NB4 (cell line): ENCODE data around the gene EEF1A2.

Experiments
- MYC ChIP-seq: IDR thresholded peaks from 2 replicates; pipeline ENCODE4 v1.6.1; 2011; ENCODE audit warnings: low read depth, low read length
- POLR2A ChIP-seq: IDR thresholded peaks from 2 replicates; pipeline ENCODE4 v1.6.1; 2011; ENCODE audit warnings: mild to moderate bottlenecking; ENCODE audit not compliant: insufficient read length; ENCODE audit errors: extremely low read depth
- TF ChIP-seq, protein P1 (sequence below): IDR thresholded peaks from one replicate; pipeline ENCODE4 v1.5.1; 2012; ENCODE audit warnings: low read depth, low read length

- TF ChIP-seq, protein P1, sequence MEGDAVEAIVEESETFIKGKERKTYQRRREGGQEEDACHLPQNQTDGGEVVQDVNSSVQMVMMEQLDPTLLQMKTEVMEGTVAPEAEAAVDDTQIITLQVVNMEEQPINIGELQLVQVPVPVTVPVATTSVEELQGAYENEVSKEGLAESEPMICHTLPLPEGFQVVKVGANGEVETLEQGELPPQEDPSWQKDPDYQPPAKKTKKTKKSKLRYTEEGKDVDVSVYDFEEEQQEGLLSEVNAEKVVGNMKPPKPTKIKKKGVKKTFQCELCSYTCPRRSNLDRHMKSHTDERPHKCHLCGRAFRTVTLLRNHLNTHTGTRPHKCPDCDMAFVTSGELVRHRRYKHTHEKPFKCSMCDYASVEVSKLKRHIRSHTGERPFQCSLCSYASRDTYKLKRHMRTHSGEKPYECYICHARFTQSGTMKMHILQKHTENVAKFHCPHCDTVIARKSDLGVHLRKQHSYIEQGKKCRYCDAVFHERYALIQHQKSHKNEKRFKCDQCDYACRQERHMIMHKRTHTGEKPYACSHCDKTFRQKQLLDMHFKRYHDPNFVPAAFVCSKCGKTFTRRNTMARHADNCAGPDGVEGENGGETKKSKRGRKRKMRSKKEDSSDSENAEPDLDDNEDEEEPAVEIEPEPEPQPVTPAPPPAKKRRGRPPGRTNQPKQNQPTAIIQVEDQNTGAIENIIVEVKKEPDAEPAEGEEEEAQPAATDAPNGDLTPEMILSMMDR: no peak
- TF ChIP-seq POLR2A (no peak), MYC (no peak)
These were observed 46.2 kb upstream of the EEF1A2 start for GRCh38 chr20:63544958-63545516.
